Small intestine (tissue), 7 donors: ENCODE measurements around the gene AFG1L. TPM values are rescaled to one million over a fixed set of nuclear protein-coding genes. Genes with fewer than 3 reads are reported as not detected.

Experiments
- DNase-seq, 2 donors: peaks; one replicate each; pipeline versions ENCODE4 v3.0.0 to v3.0.0-alpha.2; 2013
- FAIRE-seq: peaks from 2 replicates; lab custom pipeline; 2012; peaks lifted over from hg19 to GRCh38; lab: Jason Lieb, UNC
- H3K27ac ChIP-seq, 3 donors: one replicate each; pipeline ENCODE4 v1.5.1; 2013; ENCODE audit warnings: low read length in 2 of 3, mild to moderate bottlenecking in 2 of 3, control low read depth in 1 of 3, inconsistent platforms in 1 of 3, low read depth in 1 of 3, moderate library complexity in 1 of 3
- H3K27me3 ChIP-seq, 3 donors: one replicate each; pipeline ENCODE4 v1.6.1; 2013; ENCODE audit warnings: low read length in 3 of 3, inconsistent platforms in 1 of 3; ENCODE audit not compliant: control insufficient read depth in 3 of 3, insufficient read depth in 3 of 3
- H3K36me3 ChIP-seq, 3 donors: one replicate each; pipeline ENCODE4 v1.6.1; 2013; ENCODE audit warnings: low read length in 3 of 3, inconsistent platforms in 1 of 3, low read depth in 1 of 3, mild to moderate bottlenecking in 1 of 3, moderate library complexity in 1 of 3; ENCODE audit not compliant: control insufficient read depth in 3 of 3, insufficient read depth in 2 of 3
- H3K4me1 ChIP-seq, 3 donors: one replicate each; pipeline ENCODE4 v1.6.1; 2013; ENCODE audit warnings: low read length in 2 of 3, inconsistent platforms in 1 of 3, low read depth in 1 of 3, mild to moderate bottlenecking in 1 of 3, moderate library complexity in 1 of 3; ENCODE audit not compliant: control insufficient read depth in 3 of 3, insufficient read depth in 2 of 3
- H3K4me3 ChIP-seq, 3 donors: one replicate each; pipeline ENCODE4 v1.5.1; 2013; ENCODE audit warnings: low read length in 3 of 3, control low read depth in 1 of 3, inconsistent platforms in 1 of 3, low read depth in 1 of 3, mild to moderate bottlenecking in 1 of 3, moderate library complexity in 1 of 3
- H3K9me3 ChIP-seq, 2 donors: one replicate each; pipeline ENCODE4 v1.6.1; 2013; ENCODE audit warnings: low read depth in 1 of 2, low read length in 1 of 2; ENCODE audit not compliant: control insufficient read depth in 2 of 2, insufficient read depth in 1 of 2
- WGBS, 3 donors: extraction: QIAGEN DNeasy Blood & Tissue Kit; methylation state at CpG; one replicate each; pipeline ENCODE4 v1.1.7; 2013; 5-methylcytosine and 5-hydroxymethylcytosine counted together
- polyA plus RNA-seq, 4 donors: library from polyadenylated mRNA; stranded (reverse) in 3 of 4; unstranded in 1 of 4; fragments of 200-250 nt in 3 of 4; fragments of 120-200 nt in 1 of 4; gene quantifications; one replicate each; pipeline versions ENCODE4 v1.2.1 to v1.2.3, GENCODE V29; 2013
- donor health status: healthy with polysubstance abuse.
- donor health status: control.
- donor health status: control.
- donor health status: Bipolar disorder and iron deficiency.
- donor health status: healthy.

The AFG1L gene
- polyA plus RNA-seq, 4 donors = 2.2 to 10.8 (median 3.5) TPM

DNA sequence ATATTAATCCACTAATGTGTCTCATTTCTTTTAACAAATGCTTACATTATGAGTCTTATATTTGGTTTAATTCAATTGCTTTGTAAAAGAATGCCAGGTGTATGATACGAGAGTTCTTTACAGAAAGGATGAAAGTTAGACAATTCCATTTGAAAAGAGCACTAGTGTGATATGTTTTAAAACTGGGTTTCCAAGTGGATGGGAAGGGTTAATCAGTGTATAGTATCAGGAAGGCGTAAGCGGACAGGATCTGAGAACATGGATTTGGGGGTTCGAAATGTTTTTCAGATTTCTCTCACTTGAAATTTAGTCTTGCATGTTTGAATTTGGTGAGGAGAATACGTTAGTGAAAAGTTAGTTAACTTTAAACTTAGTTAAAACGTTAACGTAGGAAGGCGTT lies 268.4 kb downstream of the AFG1L start:
- Histone ChIP-seq H3K36me3 (peaks cover 0 to 29% (median 5%) of the 10 kb centered on the region in 3 donors), H3K27me3 (no peaks in the 10 kb centered on the region), H3K27ac (peak overlapping the region in 1 of 3 donors; percentile 94), H3K9me3 (no peaks in the 10 kb centered on the region), H3K4me3 (no peak overlapping the region), H3K4me1 (peaks cover 5 to 32% (median 25%) of the 10 kb centered on the region in 3 donors)
- no peak for DNase-seq
- WGBS, 3 donors = 74 to 80% (median 77%) methylated on average over 8 of the region's 8 CpGs
- no peak for FAIRE-seq

DNA sequence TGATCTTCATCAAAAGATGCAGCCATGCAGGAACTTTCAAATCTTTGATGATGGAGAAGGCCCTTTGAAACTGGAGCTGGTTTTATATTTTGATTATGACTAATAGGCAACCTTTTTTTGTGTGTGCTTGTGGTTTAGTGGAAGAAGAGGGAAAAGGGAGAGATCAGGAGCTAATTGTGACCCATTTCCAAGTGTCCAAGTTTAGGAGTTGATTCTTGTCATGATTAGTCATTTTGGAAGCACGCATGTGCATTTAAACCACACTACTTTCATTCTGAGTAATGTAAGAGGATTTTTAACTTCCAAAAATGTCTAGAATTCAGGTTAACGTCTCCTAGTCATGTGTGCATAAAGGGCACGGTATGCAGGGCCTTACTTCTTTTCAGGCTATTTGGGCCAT lies 269.3 kb downstream of the AFG1L start:
- H3K36me3 ChIP-seq = peaks cover 0 to 30% (median 8%) of the 10 kb centered on the region in 3 donors
- H3K9me3 ChIP-seq = no peaks in the 10 kb centered on the region
- peaks cover 5 to 32% (median 27%) of the 10 kb centered on the region in 3 donors for H3K4me1 ChIP-seq
- no peaks in the 10 kb centered on the region for H3K27me3 ChIP-seq
- FAIRE-seq (no peak), DNase-seq (no peak)
- 30 to 39% (median 39%) methylated on average over 3 of the region's 3 CpGs for WGBS, 3 donors
- peak overlapping the region in 2 of 3 donors; percentile 18 to 34 for H3K27ac ChIP-seq
- H3K4me3 ChIP-seq = no peak overlapping the region

DNA sequence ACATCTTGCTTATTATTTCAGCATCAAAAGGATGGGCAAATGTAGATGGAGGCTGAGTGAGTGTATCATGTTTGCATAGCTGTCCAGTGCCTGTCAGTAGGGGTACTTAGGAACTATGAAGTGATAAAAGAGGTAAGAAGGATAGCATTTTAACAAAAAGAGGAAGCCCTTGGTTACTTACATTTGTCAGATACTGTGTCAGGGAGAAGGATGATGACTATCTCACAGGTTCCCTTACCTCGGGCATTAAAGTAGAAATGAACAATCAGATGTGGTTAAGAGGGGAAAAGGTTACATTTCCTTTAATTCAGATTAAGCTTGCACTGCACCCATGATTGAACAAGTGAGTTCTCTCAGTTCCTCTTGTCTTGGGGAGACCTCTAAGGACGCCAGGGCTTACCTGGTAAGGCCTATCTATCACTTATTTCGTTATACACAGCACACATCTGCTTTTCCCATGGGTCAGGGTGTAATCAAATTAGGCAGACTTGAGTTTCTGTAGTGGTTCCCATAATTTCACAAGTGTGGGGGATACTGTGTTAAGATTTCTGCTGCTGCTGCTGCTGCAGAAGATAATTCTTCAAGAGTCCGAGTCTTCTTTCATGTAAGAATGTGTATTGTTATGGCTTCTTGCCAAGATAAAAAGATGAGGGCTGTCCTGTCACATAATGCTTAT lies 270.4 kb downstream of the AFG1L start:
- Histone ChIP-seq H3K4me3 (no peak overlapping the region), H3K36me3 (peaks cover 0 to 38% (median 12%) of the 10 kb centered on the region in 3 donors), H3K27ac (peak overlapping the region; percentile 30 to 91 (median 74)), H3K27me3 (no peaks in the 10 kb centered on the region), H3K4me1 (peaks cover 5 to 32% (median 28%) of the 10 kb centered on the region in 3 donors), H3K9me3 (no peaks in the 10 kb centered on the region)
- no peak for FAIRE-seq
- DNase-seq = peak in 1 of 2 donors; percentile 55
- WGBS, 3 donors = 16 to 30% (median 23%) methylated on average over 4 of the region's 4 CpGs

DNA sequence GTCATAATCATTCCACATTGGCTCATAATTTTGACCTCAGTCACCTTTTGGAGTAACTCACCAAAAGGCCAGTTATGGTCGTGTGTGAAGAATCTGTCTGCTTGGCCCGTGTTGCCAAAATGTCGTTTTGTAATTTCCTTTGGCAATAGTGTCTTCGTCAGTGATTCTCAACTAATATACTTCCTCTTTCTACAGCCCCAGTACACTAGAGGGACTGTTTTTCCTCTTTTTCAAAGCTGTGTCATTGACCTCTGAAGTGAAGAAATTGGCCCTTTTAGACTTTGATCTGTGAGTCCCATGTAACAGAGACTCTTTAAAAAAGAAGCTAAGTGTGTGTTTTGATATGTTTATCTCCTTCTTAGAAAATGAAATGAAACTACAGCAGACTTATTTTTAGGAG lies 271.0 kb downstream of the AFG1L start:
- Histone ChIP-seq H3K27ac (peak overlapping the region; percentile 26 to 74 (median 45)), H3K36me3 (peaks cover 0 to 40% (median 14%) of the 10 kb centered on the region in 3 donors), H3K4me3 (no peak overlapping the region), H3K4me1 (peaks cover 5 to 32% (median 28%) of the 10 kb centered on the region in 3 donors), H3K27me3 (no peaks in the 10 kb centered on the region), H3K9me3 (no peaks in the 10 kb centered on the region)
- DNase-seq = peak; percentile 79 to 88
- peak; percentile 68 for FAIRE-seq
- WGBS, 3 donors = 2 to 9% (median 4%) methylated on average over 4 of the region's 4 CpGs

DNA sequence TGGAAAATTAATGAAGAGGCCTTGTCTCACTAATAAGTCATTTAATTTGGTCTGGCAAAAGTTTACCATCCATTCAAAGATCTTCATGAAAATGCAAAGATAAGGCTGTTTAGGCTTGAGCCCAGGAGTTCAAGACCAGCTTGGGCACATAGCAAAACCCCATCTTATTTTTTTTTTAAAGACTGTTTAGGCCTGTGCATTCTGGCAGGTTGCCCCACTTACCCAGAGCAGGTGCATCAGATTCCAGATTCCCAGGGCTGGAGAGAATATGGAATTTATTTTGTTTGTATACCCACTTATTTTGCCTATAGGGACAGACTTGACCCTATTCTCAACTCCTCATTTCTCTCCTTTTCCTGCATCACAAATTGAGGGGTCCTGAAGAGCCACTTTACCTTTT lies 271.6 kb downstream of the AFG1L start:
- Histone ChIP-seq H3K36me3 (peaks cover 0 to 41% (median 18%) of the 10 kb centered on the region in 3 donors), H3K4me3 (no peak overlapping the region), H3K27ac (peak overlapping the region in 2 of 3 donors; percentile 71 to 79), H3K27me3 (no peaks in the 10 kb centered on the region), H3K9me3 (no peaks in the 10 kb centered on the region), H3K4me1 (peaks cover 5 to 32% (median 28%) of the 10 kb centered on the region in 3 donors)
- no peak for DNase-seq
- FAIRE-seq = no peak

DNA sequence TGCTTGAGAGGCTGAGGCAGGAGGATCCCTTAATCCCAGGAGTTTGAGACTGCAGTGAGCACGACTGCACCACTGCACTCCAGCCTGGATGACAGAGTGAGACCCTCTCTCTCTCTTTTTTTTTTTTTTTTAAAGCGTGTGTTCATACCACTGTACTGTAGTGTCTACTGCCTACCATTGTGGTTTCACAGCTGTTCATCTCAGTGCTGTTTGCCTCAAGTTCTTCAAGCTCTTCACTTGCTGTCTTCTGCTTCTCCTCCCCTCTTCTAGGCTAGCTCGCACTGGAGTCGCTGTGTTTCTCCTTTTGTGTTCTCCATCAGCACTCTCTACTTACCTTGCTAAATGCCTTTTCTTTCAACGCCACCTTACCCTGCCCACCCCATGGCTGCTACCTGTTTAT lies 273.2 kb downstream of the AFG1L start:
- no peaks in the 10 kb centered on the region for H3K27me3 ChIP-seq
- no peak for FAIRE-seq
- no peak overlapping the region for H3K4me3 ChIP-seq
- no peak overlapping the region for H3K27ac ChIP-seq
- WGBS, 3 donors = 78 to 91% (median 84%) methylated on average over 5 of the region's 5 CpGs
- H3K4me1 ChIP-seq = peaks cover 5 to 23% (median 21%) of the 10 kb centered on the region in 3 donors
- H3K9me3 ChIP-seq = no peaks in the 10 kb centered on the region
- peaks cover 0 to 32% (median 19%) of the 10 kb centered on the region in 3 donors for H3K36me3 ChIP-seq
- DNase-seq = no peak

DNA sequence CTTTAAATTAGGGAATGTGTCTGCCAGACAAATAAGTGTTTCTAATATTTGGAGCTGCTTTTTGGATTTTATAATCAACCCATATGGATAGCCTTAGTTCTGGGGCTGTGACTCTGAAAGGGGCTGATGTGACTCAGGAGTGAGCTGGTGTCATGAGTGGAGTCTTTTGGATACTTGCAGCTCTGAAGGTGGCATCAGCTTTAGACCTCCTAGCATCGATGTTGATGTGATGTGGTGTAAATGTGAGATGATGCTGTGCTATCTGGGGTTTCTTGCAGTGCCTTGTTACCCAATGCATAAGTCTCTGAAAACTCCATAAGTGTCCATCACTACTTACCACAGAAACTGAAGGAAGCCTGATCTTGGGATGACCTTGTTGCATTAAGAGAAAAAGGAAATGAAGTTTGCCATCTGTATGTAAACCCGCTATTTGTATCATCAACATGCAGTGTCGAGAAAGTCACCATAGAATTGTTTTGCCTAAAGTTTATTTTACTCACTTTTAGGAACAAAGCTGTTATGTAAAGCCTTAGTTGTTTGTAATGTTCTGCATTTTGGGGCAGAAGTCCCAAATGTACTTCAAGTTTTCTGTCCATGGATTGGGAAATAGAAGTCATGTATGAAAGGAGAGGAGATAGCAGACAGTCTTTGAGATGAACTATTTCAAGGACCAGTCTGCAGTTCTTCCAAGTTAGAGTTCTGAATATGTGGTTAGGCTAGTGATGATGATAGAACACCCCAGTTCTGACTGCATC lies 273.9 kb downstream of the AFG1L start:
- H3K4me1 ChIP-seq = peaks cover 5 to 21% (median 21%) of the 10 kb centered on the region in 3 donors
- H3K27me3 ChIP-seq = no peaks in the 10 kb centered on the region
- FAIRE-seq (no peak), DNase-seq (no peak)
- H3K9me3 ChIP-seq = no peaks in the 10 kb centered on the region
- no peak overlapping the region for H3K27ac ChIP-seq
- 82 to 87% (median 84%) methylated on average over 3 of the region's 3 CpGs for WGBS, 3 donors
- H3K36me3 ChIP-seq = peaks cover 0 to 37% (median 19%) of the 10 kb centered on the region in 3 donors
- no peak overlapping the region for H3K4me3 ChIP-seq

DNA sequence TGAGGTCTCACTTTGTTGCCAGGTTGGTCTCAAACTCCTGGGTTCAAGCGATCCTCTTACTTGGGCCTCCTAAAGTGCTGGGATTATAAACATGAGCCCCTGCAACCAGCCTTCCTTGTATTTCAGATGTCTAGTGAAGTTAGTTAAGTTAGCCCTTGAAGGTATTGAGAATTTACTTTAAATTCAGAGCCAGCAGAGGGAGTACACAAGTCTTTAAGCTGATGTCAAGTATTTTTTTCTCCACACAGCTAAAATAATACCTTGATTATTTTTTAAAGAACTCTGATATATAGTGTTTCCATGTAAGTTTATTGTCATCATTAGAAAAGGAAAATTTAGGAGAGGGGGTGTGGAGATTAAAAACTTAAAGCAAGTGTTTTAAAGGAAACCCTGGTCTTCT lies 275.7 kb downstream of the AFG1L start:
- Histone ChIP-seq H3K36me3 (peaks cover 0 to 37% (median 19%) of the 10 kb centered on the region in 3 donors), H3K27me3 (no peaks in the 10 kb centered on the region), H3K4me1 (peaks cover 3 to 18% (median 17%) of the 10 kb centered on the region in 3 donors), H3K4me3 (no peak overlapping the region), H3K9me3 (no peaks in the 10 kb centered on the region), H3K27ac (no peak overlapping the region)
- DNase-seq = no peak
- WGBS, 3 donors = 96 to 100% (median 99%) methylated on average over 1 of the region's 1 CpG
- FAIRE-seq = no peak
